GM12878 (cell line): ENCODE measurements around the gene SALL1.

Source experiments
- CBFB ChIP-seq: IDR thresholded peaks from 2 replicates; pipeline ENCODE4 v1.6.1; 2016; ENCODE audit warnings: antibody characterized with exemption, low read depth
- CEBPB ChIP-seq, 2 experiments: fragments of 150-350 bp in 1 of 2; IDR thresholded peaks; 2 replicates each; pipeline ENCODE4 v1.6.1; 2012 to 2014; ENCODE audit warnings: low read depth in 2 of 2, low read length in 2 of 2, borderline replicate concordance in 1 of 2, inconsistent platforms in 1 of 2
- CTCF ChIP-seq, 3 experiments: IDR thresholded peaks in 2 of 3; conservative IDR thresholded peaks in 1 of 3; 2 replicates each; pipeline ENCODE4 v1.5.1; 2011; ENCODE audit warnings: low read depth in 3 of 3, low read length in 3 of 3, mild to moderate bottlenecking in 3 of 3, control low read depth in 2 of 3, moderate library complexity in 2 of 3, inconsistent platforms in 1 of 3, mixed read lengths in 1 of 3; ENCODE audit not compliant: control insufficient read depth in 2 of 3, insufficient read depth in 1 of 3; ENCODE audit errors: extremely low read depth in 1 of 3
- SPI1 ChIP-seq: IDR thresholded peaks from 2 replicates; pipeline ENCODE4 v1.6.1; 2011; ENCODE audit warnings: low read depth, mild to moderate bottlenecking, low read length, moderate library complexity, borderline replicate concordance; ENCODE audit not compliant: insufficient read depth
- SRF ChIP-seq, 2 experiments: IDR thresholded peaks; 2 replicates each; pipeline ENCODE4 v1.6.1; 2011; ENCODE audit warnings: low read depth in 2 of 2, low read length in 2 of 2, mild to moderate bottlenecking in 1 of 2, moderate library complexity in 1 of 2
- TF ChIP-seq, protein P1 (sequence below): fragments of 450-650 bp; IDR thresholded peaks from 2 replicates; pipeline ENCODE4 v1.6.1; 2017; ENCODE audit warnings: mild to moderate bottlenecking, moderate library complexity

DNA sequence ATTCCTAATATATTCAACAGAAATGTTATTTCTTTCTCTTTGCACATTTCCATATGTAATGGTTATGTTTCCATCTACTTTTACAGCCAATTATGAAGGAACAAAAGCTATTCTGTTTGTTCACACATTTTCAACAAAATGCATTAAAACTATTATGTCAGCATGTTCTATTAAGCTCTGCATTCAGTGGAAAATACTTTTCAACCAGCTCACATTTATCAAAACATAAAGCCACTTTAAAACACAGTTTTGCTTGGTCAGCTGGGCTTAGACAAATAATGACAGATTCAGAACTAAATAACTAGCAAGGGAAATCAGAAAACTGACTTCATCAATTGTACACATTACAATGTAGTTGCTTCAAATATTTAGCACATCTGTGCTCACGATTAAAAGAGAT is 6.9 kb downstream of the SALL1 start:
- TF ChIP-seq, protein P1, sequence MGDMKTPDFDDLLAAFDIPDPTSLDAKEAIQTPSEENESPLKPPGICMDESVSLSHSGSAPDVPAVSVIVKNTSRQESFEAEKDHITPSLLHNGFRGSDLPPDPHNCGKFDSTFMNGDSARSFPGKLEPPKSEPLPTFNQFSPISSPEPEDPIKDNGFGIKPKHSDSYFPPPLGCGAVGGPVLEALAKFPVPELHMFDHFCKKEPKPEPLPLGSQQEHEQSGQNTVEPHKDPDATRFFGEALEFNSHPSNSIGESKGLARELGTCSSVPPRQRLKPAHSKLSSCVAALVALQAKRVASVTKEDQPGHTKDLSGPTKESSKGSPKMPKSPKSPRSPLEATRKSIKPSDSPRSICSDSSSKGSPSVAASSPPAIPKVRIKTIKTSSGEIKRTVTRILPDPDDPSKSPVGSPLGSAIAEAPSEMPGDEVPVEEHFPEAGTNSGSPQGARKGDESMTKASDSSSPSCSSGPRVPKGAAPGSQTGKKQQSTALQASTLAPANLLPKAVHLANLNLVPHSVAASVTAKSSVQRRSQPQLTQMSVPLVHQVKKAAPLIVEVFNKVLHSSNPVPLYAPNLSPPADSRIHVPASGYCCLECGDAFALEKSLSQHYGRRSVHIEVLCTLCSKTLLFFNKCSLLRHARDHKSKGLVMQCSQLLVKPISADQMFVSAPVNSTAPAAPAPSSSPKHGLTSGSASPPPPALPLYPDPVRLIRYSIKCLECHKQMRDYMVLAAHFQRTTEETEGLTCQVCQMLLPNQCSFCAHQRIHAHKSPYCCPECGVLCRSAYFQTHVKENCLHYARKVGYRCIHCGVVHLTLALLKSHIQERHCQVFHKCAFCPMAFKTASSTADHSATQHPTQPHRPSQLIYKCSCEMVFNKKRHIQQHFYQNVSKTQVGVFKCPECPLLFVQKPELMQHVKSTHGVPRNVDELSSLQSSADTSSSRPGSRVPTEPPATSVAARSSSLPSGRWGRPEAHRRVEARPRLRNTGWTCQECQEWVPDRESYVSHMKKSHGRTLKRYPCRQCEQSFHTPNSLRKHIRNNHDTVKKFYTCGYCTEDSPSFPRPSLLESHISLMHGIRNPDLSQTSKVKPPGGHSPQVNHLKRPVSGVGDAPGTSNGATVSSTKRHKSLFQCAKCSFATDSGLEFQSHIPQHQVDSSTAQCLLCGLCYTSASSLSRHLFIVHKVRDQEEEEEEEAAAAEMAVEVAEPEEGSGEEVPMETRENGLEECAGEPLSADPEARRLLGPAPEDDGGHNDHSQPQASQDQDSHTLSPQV, result no peak
- no peak for TF ChIP-seq SPI1
- no peak for TF ChIP-seq CTCF (IDR thresholded peaks at IDR 0.05 in 2 of 3, conservative IDR thresholded peaks at IDR 0.05 in 1 of 3; ENCODE audit: control insufficient read depth in 2 of 3, extremely low read depth in 1 of 3, insufficient read depth in 1 of 3, low read depth in 3 of 3, low read length in 3 of 3)
- TF ChIP-seq CEBPB (IDR thresholded peaks at IDR 0.05; ENCODE audit: borderline replicate concordance in 1 of 2, low read depth in 2 of 2, low read length in 2 of 2), result no peak
- TF ChIP-seq CBFB, result no peak
- TF ChIP-seq SRF (IDR thresholded peaks at IDR 0.05; ENCODE audit: low read depth in 2 of 2, low read length in 2 of 2), result no peak
